DND-41 (cell line): Measurements from ENCODE around the gene LNX1.

ENCODE experiments used
- EZH2 ChIP-seq: IDR thresholded peaks from 3 replicates; pipeline ENCODE4 v1.6.1; 2012; ENCODE audit warnings: borderline replicate concordance, low read depth, mild to moderate bottlenecking, moderate library complexity, low read length, inconsistent platforms; ENCODE audit not compliant: severe bottlenecking
- TF ChIP-seq, protein P1 (sequence below): IDR thresholded peaks from 2 replicates; pipeline ENCODE4 v1.5.1; 2012; ENCODE audit warnings: borderline replicate concordance, low read length, moderate library complexity, mild to moderate bottlenecking; ENCODE audit not compliant: poor library complexity, severe bottlenecking; ENCODE audit errors: extremely low read depth

DNA sequence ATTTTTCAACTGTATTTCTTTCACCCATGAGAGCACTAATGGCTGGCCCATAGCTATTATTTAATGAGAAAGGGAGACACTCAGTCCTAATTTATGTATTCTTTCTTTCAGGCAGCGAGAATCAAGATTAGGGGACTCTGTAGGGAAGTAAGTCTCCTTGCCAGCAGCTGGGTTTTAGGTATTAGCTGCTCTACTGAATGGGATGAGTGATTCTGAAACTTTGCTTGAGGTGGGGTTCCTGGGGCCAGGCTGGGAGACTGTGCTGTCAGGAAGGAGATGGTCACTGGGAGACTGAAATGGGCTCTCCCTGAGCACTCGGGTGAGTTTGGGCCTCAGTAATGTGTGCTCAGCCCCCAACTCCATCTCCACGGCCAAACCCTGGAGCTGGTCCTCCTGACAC, 78.7 kb downstream of the LNX1 start:
- TF ChIP-seq, protein P1, sequence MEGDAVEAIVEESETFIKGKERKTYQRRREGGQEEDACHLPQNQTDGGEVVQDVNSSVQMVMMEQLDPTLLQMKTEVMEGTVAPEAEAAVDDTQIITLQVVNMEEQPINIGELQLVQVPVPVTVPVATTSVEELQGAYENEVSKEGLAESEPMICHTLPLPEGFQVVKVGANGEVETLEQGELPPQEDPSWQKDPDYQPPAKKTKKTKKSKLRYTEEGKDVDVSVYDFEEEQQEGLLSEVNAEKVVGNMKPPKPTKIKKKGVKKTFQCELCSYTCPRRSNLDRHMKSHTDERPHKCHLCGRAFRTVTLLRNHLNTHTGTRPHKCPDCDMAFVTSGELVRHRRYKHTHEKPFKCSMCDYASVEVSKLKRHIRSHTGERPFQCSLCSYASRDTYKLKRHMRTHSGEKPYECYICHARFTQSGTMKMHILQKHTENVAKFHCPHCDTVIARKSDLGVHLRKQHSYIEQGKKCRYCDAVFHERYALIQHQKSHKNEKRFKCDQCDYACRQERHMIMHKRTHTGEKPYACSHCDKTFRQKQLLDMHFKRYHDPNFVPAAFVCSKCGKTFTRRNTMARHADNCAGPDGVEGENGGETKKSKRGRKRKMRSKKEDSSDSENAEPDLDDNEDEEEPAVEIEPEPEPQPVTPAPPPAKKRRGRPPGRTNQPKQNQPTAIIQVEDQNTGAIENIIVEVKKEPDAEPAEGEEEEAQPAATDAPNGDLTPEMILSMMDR, result no peak
- no peak for TF ChIP-seq EZH2
